Keratinocyte (primary cell): ENCODE results near the gene PCDHGC3. TPM values are rescaled to one million over a fixed set of nuclear protein-coding genes. Genes with fewer than 3 reads are reported as not detected.

Experiments
- DNase-seq: peaks from one replicate; pipeline ENCODE4 v3.0.0-alpha.2; 2011; ENCODE audit warnings: low read depth, missing footprints, low spot score
- FAIRE-seq: peaks from 2 replicates; lab custom pipeline; 2011; peaks lifted over from hg19 to GRCh38; lab: Jason Lieb, UNC
- H2AFZ ChIP-seq: 2 replicates; pipeline ENCODE4 v1.6.0; 2012; ENCODE audit warnings: low read length, control low read depth, inconsistent platforms; ENCODE audit not compliant: control insufficient read depth
- H3K27ac ChIP-seq: 2 replicates; pipeline ENCODE4 v1.5.1; 2011; ENCODE audit warnings: low read length; ENCODE audit not compliant: control insufficient read depth, insufficient read depth
- H3K27me3 ChIP-seq: 3 replicates; pipeline ENCODE4 v1.6.0; 2011; ENCODE audit warnings: low read length; ENCODE audit not compliant: control insufficient read depth, insufficient read depth; ENCODE audit errors: extremely low read depth
- H3K36me3 ChIP-seq, 2 experiments: 2 replicates in 1 of 2; 3 replicates in 1 of 2; pipeline ENCODE4 v1.5.1; 2011; ENCODE audit warnings: low read length in 2 of 2, mild to moderate bottlenecking in 1 of 2; ENCODE audit not compliant: control insufficient read depth in 2 of 2, insufficient read depth in 2 of 2; ENCODE audit errors: extremely low read depth in 1 of 2
- H3K4me1 ChIP-seq: 3 replicates; pipeline ENCODE4 v1.5.1; 2011; ENCODE audit warnings: low read length; ENCODE audit not compliant: control insufficient read depth, insufficient read depth; ENCODE audit errors: extremely low read depth
- H3K4me2 ChIP-seq: 3 replicates; pipeline ENCODE4 v1.6.0; 2011; ENCODE audit warnings: low read depth, low read length; ENCODE audit not compliant: control insufficient read depth, insufficient read depth; ENCODE audit errors: extremely low read depth
- H3K4me3 ChIP-seq, 3 experiments: fragments of 200-600 bp in 1 of 3; sonication (generic) in 1 of 3; 2 replicates in 2 of 3; 3 replicates in 1 of 3; pipeline ENCODE4 v1.5.1; 2011 to 2016; ENCODE audit warnings: low read length in 3 of 3, mild to moderate bottlenecking in 3 of 3, control low read depth in 2 of 3, inconsistent platforms in 1 of 3, low read depth in 1 of 3, mixed read lengths in 1 of 3, mixed run types in 1 of 3, moderate library complexity in 1 of 3; ENCODE audit not compliant: control insufficient read depth in 2 of 3, insufficient read depth in 2 of 3; ENCODE audit errors: extremely low read depth in 1 of 3
- H3K79me2 ChIP-seq: 2 replicates; pipeline ENCODE4 v1.6.0; 2012; ENCODE audit warnings: low read length; ENCODE audit not compliant: control insufficient read depth, insufficient read depth
- H3K9ac ChIP-seq: 3 replicates; pipeline ENCODE4 v1.6.0; 2011; ENCODE audit warnings: low read length; ENCODE audit not compliant: control insufficient read depth, insufficient read depth; ENCODE audit errors: extremely low read depth
- H3K9me1 ChIP-seq: 3 replicates; pipeline ENCODE4 v1.6.0; 2011; ENCODE audit warnings: low read length; ENCODE audit not compliant: control insufficient read depth, insufficient read depth; ENCODE audit errors: extremely low read depth
- H3K9me3 ChIP-seq: 2 replicates; pipeline ENCODE4 v1.5.1; 2012; ENCODE audit warnings: low read depth, low read length; ENCODE audit not compliant: control insufficient read depth
- H4K20me1 ChIP-seq: 3 replicates; pipeline ENCODE4 v1.6.0; 2011; ENCODE audit warnings: low read length; ENCODE audit not compliant: control insufficient read depth, insufficient read depth; ENCODE audit errors: extremely low read depth
- EZH2 ChIP-seq: IDR thresholded peaks from one replicate; pipeline ENCODE4 v1.6.1; 2012; ENCODE audit warnings: inconsistent platforms, mild to moderate bottlenecking, low read length, moderate library complexity
- dilution Hi-C: fragments of 300-500 bp; cut with MboI; formaldehyde crosslinking; loops from one replicate; pipeline ENCODE4 v1.7.0; 2020; ENCODE audit warnings: low sequenced_read_pairs; ENCODE audit not compliant: extremely low pct_ligation_motif_present
- polyA plus RNA-seq, 5 experiments: library from polyadenylated mRNA; depleted of rRNA in 3 of 5; stranded (reverse) in 3 of 5; stranded (forward) in 1 of 5; unstranded in 1 of 5; fragments of >200 nt; gene quantifications; 1 replicate in 1 of 5; 2 replicates in 3 of 5; 3 replicates in 1 of 5; pipeline versions ENCODE4 v1.2.1 to v1.2.3, GENCODE V29; 2011 to 2012; ENCODE audit warnings: missing spikeins in 2 of 5, low read depth in 1 of 5, low replicate concordance in 1 of 5
- TF ChIP-seq, protein P1 (sequence below), 3 experiments: IDR thresholded peaks in 1 of 3; conservative IDR thresholded peaks in 1 of 3; optimal IDR thresholded peaks in 1 of 3; 2 replicates in 2 of 3; 3 replicates in 1 of 3; pipeline versions ENCODE3 to v1.5.1; 2011; ENCODE audit warnings: low read length in 3 of 3, mild to moderate bottlenecking in 3 of 3, moderate library complexity in 2 of 3, control low read depth in 1 of 3, inconsistent platforms in 1 of 3; ENCODE audit not compliant: insufficient read depth in 2 of 3; ENCODE audit errors: extremely low read depth in 1 of 3

Gene PCDHGC3
- polyA plus RNA-seq, 1 donor (not counting 4 experiments of a cell fraction or from before 2014, with no cell fraction given): 15.2 TPM

DNA sequence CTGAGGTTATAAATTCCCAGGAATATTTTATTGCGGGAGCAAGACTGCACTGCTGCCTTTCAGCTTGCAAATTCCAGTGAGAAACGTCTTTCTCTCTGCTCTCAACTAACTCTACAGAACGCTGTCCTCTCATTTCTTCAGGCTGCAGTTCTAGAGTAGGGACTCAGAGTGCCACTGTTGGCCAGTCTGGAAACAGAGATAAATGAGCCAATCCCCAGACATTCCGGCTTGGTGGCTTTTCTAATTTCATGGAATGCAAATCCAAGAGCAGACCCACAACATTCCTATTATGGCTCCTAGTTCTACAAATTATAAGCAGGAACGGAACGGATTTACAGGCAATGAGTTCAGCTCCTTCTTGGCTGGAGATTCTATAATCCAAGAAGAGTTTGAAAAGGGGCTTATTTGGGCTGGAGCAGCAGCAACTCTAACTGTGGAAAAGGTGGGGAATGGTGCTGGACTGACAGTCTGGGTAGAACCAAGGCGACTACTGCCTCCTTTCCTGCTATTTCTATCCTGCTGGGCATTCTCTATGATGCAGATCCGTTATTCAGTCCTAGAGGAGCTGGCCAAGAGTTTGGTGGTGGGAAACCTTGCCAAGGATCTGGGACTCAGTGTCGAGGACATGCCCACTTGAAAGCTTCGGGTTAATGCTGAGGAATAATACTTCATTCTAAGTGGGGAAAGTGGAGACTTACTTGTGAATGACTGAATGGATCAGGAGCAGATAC is 36.2 kb upstream of the PCDHGC3 start:
- dilution Hi-C loops: no loop called here
- TF ChIP-seq EZH2: no peak
- TF ChIP-seq, protein P1, sequence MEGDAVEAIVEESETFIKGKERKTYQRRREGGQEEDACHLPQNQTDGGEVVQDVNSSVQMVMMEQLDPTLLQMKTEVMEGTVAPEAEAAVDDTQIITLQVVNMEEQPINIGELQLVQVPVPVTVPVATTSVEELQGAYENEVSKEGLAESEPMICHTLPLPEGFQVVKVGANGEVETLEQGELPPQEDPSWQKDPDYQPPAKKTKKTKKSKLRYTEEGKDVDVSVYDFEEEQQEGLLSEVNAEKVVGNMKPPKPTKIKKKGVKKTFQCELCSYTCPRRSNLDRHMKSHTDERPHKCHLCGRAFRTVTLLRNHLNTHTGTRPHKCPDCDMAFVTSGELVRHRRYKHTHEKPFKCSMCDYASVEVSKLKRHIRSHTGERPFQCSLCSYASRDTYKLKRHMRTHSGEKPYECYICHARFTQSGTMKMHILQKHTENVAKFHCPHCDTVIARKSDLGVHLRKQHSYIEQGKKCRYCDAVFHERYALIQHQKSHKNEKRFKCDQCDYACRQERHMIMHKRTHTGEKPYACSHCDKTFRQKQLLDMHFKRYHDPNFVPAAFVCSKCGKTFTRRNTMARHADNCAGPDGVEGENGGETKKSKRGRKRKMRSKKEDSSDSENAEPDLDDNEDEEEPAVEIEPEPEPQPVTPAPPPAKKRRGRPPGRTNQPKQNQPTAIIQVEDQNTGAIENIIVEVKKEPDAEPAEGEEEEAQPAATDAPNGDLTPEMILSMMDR (optimal IDR thresholded peaks at IDR 0.05 in 1 of 3, IDR thresholded peaks at IDR 0.05 in 1 of 3, conservative IDR thresholded peaks at IDR 0.05 in 1 of 3; ENCODE audit: extremely low read depth in 1 of 3, insufficient read depth in 2 of 3, low read length in 3 of 3): no peak
- Histone ChIP-seq H3K36me3 (no peaks in the 10 kb centered on the region), H3K4me1 (no peaks in the 10 kb centered on the region), H4K20me1 (no peaks in the 10 kb centered on the region), H3K27ac (no peak overlapping the region), H3K4me2 (no peak overlapping the region), H3K9me3 (peaks cover 7% of the 10 kb centered on the region), H2AFZ (no peak overlapping the region), H3K79me2 (no peaks in the 10 kb centered on the region), H3K9ac (no peak overlapping the region), H3K9me1 (no peaks in the 10 kb centered on the region), H3K27me3 (no peaks in the 10 kb centered on the region), H3K4me3 (no peak overlapping the region)
- FAIRE-seq (no peak), DNase-seq (no peak)

DNA sequence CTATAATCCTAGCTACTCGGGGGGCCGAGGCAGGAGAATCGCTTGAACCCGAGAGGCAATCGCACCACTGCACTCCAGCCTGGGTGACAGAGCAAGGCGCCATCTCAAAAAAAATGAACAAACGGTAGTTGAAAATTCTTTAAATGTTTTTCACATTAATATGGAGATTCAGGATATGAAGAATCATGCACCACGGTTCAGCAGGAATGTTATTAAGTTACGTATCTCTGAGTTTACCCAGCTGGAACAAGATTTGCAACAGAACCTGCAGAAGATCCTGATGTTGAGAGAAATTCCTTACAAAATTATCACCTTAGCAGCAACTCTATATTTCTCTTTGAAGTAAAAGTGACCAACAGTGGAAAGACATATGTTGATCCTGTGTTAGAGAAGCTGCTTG is 35.4 kb upstream of the PCDHGC3 start:
- H3K9me3 ChIP-seq: peaks cover 7% of the 10 kb centered on the region
- FAIRE-seq: no peak
- no peak for TF ChIP-seq EZH2
- TF ChIP-seq, protein P1 (optimal IDR thresholded peaks at IDR 0.05 in 1 of 3, IDR thresholded peaks at IDR 0.05 in 1 of 3, conservative IDR thresholded peaks at IDR 0.05 in 1 of 3; ENCODE audit: extremely low read depth in 1 of 3, insufficient read depth in 2 of 3, low read length in 3 of 3): no peak

More for the DNA sequence above, 35.4 kb upstream of the PCDHGC3 start:
- H3K36me3 ChIP-seq: no peaks in the 10 kb centered on the region
- H3K4me1 ChIP-seq: no peaks in the 10 kb centered on the region
- dilution Hi-C loops: no loop called here
- no peak overlapping the region for H3K27ac ChIP-seq
- no peak overlapping the region for H3K4me2 ChIP-seq
- no peaks in the 10 kb centered on the region for H3K27me3 ChIP-seq
- H2AFZ ChIP-seq: no peak overlapping the region
- no peaks in the 10 kb centered on the region for H3K9me1 ChIP-seq
- H3K4me3 ChIP-seq: no peak overlapping the region
- no peaks in the 10 kb centered on the region for H4K20me1 ChIP-seq
- H3K9ac ChIP-seq: no peak overlapping the region
- DNase-seq: no peak
- no peaks in the 10 kb centered on the region for H3K79me2 ChIP-seq
